DND-41 (cell line): ENCODE results near the gene VWF.

ENCODE experiments used
- ATAC-seq: fragments of 200-7000 bp; cut with Tn5 transposase; 3 replicates; pipeline ENCODE4 v1.9.1; 2021; ENCODE audit warnings: low read depth; ENCODE audit not compliant: insufficient read depth
- DNase-seq: peaks from one replicate; pipeline ENCODE4 v3.0.0-alpha.2; 2020
- H2AFZ ChIP-seq: 2 replicates; pipeline ENCODE4 v1.6.0; 2012; ENCODE audit warnings: low read depth, low read length
- H3K27ac ChIP-seq: 2 replicates; pipeline ENCODE4 v1.5.1; 2012; ENCODE audit warnings: low read length, inconsistent platforms
- H3K27me3 ChIP-seq: fragments of 200-600 bp; sonication (generic); 2 replicates; pipeline ENCODE4 v1.6.0; 2012; ENCODE audit warnings: low read length, mild to moderate bottlenecking, inconsistent platforms; ENCODE audit not compliant: insufficient read depth, poor library complexity
- H3K36me3 ChIP-seq: 2 replicates; pipeline ENCODE4 v1.5.1; 2012; ENCODE audit warnings: low read length, inconsistent platforms; ENCODE audit not compliant: insufficient read depth
- H3K4me1 ChIP-seq: 2 replicates; pipeline ENCODE4 v1.5.1; 2012; ENCODE audit warnings: mild to moderate bottlenecking, low read length; ENCODE audit not compliant: insufficient read depth
- H3K4me2 ChIP-seq: 2 replicates; pipeline ENCODE4 v1.6.0; 2012; ENCODE audit warnings: mild to moderate bottlenecking, moderate library complexity, low read length, inconsistent platforms; ENCODE audit not compliant: insufficient read depth
- H3K4me3 ChIP-seq, 2 experiments: fragments of 200-600 bp in 1 of 2; shearing (Covaris generic) in 1 of 2; 2 replicates each; pipeline ENCODE4 v1.5.1; 2012 to 2016; ENCODE audit warnings: inconsistent platforms in 2 of 2, low read length in 2 of 2, mild to moderate bottlenecking in 2 of 2, low read depth in 1 of 2, moderate library complexity in 1 of 2
- H3K79me2 ChIP-seq: 2 replicates; pipeline ENCODE4 v1.6.0; 2012; ENCODE audit warnings: low read length, inconsistent platforms; ENCODE audit not compliant: insufficient read depth
- H3K9ac ChIP-seq: 2 replicates; pipeline ENCODE4 v1.6.0; 2012; ENCODE audit warnings: low read depth, mild to moderate bottlenecking, inconsistent platforms, low read length, moderate library complexity
- H3K9me3 ChIP-seq: 2 replicates; pipeline ENCODE4 v1.5.1; 2012; ENCODE audit warnings: low read length, moderate library complexity, mild to moderate bottlenecking, inconsistent platforms; ENCODE audit not compliant: insufficient read depth, severe bottlenecking
- H4K20me1 ChIP-seq: 2 replicates; pipeline ENCODE4 v1.6.0; 2012; ENCODE audit warnings: low read length; ENCODE audit not compliant: insufficient read depth
- EZH2 ChIP-seq: IDR thresholded peaks from 3 replicates; pipeline ENCODE4 v1.6.1; 2012; ENCODE audit warnings: borderline replicate concordance, low read depth, mild to moderate bottlenecking, moderate library complexity, low read length, inconsistent platforms; ENCODE audit not compliant: severe bottlenecking
- TF ChIP-seq, protein P1 (sequence below): IDR thresholded peaks from 2 replicates; pipeline ENCODE4 v1.5.1; 2012; ENCODE audit warnings: borderline replicate concordance, low read length, moderate library complexity, mild to moderate bottlenecking; ENCODE audit not compliant: poor library complexity, severe bottlenecking; ENCODE audit errors: extremely low read depth

Gene VWF

DNA sequence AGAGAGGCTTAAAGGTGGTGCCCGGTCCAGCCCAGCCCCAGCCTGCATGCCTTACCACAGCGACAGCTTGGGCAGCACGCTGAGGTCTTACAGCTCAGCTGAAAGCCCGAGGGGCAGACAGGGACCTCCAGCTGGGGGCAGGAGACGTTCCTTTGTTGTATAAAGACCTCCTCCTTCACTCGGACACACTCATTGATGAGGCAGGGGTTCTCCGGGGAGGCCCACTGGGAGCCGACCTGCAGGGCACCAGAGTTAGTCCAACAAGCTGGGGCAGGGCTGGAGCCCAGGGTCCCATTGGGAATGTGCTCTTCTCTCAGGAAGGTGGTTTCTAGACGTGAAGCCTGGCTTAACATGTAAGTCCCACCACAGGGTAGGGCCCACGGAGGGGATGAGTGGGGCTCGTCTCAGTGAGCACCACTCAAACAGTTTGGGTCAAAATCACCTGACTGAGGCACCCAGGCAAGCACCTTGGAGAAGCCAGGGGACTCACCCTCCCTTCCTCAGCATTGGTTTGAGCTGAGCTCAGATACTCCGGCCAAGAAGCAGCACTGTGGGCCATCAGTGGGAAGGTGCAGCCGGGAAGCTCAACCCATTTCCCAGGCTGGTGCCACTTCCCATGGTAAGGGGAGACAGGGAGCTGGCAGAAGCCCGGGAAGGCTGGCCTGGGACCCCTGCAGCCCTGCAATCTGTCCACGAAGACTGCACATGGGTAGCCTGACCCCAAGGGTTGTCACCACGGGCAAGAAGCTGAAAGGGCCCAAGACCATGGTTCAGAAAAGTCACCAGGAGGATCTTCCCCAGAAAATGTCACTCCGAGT is 155.1 kb downstream of the VWF start:
- Histone ChIP-seq H3K27ac (no peak overlapping the region), H3K27me3 (peaks cover 42% of the 10 kb centered on the region)
- no peak for ATAC-seq

DNA sequence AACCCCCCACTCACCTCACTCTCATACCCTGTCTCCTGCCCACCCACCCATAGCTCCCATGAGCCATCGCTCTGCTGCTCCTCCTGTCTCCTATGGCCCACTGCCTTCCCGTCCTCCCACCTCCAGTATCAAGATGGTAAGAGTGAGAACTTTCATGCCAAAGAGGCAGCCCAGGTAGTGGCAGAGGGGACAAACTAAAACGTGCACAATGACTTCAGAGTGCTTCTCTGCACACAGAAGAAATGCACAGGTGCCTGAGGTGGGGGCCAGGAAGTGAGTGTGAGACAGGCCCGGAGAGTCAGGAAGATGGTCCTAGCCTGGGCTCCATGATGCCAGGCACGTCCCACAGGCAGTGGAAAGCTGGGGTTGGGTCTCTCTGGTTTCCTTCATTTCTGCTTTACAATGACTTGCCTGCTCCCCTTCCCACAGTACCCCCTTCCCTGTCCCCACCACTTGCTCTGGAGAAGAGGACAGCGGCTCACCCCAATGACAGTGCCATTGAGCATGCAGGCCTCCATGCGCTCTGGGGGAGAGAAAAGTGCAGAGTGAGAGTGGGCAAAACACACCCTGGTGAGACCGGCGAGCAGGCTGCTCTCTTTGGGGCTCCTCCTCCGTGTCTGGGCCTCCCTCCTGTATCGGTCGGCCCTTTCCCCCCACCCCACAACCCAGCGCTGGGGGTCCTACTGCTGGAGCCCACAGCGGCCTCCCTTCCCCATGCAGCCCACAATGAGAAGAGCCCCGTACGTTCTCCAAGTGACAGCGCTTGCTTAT is 156.6 kb downstream of the VWF start:
- Histone ChIP-seq H3K9me3 (no peaks in the 10 kb centered on the region), H3K36me3 (no peaks in the 10 kb centered on the region), H3K27me3 (peaks cover 34% of the 10 kb centered on the region), H3K79me2 (no peaks in the 10 kb centered on the region), H3K4me1 (no peaks in the 10 kb centered on the region), H3K9ac (no peak overlapping the region), H3K4me2 (no peak overlapping the region), H3K4me3 (no peak overlapping the region), H3K27ac (no peak overlapping the region), H4K20me1 (peaks cover 7% of the 10 kb centered on the region), H2AFZ (no peak overlapping the region)
- TF ChIP-seq, protein P1, sequence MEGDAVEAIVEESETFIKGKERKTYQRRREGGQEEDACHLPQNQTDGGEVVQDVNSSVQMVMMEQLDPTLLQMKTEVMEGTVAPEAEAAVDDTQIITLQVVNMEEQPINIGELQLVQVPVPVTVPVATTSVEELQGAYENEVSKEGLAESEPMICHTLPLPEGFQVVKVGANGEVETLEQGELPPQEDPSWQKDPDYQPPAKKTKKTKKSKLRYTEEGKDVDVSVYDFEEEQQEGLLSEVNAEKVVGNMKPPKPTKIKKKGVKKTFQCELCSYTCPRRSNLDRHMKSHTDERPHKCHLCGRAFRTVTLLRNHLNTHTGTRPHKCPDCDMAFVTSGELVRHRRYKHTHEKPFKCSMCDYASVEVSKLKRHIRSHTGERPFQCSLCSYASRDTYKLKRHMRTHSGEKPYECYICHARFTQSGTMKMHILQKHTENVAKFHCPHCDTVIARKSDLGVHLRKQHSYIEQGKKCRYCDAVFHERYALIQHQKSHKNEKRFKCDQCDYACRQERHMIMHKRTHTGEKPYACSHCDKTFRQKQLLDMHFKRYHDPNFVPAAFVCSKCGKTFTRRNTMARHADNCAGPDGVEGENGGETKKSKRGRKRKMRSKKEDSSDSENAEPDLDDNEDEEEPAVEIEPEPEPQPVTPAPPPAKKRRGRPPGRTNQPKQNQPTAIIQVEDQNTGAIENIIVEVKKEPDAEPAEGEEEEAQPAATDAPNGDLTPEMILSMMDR: no peak
- no peak for TF ChIP-seq EZH2
- DNase-seq: no peak
- ATAC-seq: no peak

More for the DNA sequence above, 155.1 kb downstream of the VWF start:
- TF ChIP-seq EZH2: no peak
- TF ChIP-seq, protein P1: no peak
- Histone ChIP-seq H3K4me2 (no peak overlapping the region), H3K9ac (no peak overlapping the region), H3K9me3 (no peaks in the 10 kb centered on the region), H3K4me3 (no peak overlapping the region), H3K79me2 (no peaks in the 10 kb centered on the region), H2AFZ (no peak overlapping the region), H4K20me1 (peaks cover 7% of the 10 kb centered on the region), H3K4me1 (no peaks in the 10 kb centered on the region), H3K36me3 (no peaks in the 10 kb centered on the region)
- DNase-seq: no peak

DNA sequence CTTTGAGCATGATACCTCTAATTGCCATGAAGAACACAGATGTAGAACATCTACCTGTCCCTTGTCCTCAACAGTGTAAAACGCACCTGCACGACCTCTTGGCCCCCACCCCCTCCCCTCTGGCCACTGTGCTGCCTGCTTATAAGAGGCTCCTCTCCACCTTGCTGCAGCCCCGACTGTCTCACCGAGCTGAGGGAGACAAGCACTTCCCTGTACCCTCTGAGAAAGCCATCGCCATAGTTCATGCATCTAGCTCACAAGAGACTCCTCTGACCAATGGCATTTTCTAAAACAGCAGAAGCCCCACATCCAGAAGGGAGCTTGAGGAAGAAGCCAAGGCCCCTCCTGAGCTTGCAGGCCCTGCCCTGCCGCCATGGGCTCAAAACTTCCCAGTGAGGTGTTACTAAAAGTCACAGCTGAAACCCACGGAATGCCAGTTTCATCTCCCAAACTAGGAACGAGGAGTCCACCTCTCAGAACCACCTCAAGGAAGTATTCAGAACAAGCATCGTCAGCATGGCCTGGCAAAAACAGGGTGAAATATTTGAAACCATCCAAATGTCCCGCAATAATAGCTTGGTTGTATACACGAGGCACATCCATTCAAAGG is 157.9 kb downstream of the VWF start:
- no peak for DNase-seq
- no peak overlapping the region for H3K9ac ChIP-seq
- no peak overlapping the region for H3K4me2 ChIP-seq
- H3K79me2 ChIP-seq: no peaks in the 10 kb centered on the region
- ATAC-seq: no peak
- H3K9me3 ChIP-seq: no peaks in the 10 kb centered on the region
- TF ChIP-seq EZH2: no peak
- H3K27me3 ChIP-seq: peaks cover 23% of the 10 kb centered on the region
- no peaks in the 10 kb centered on the region for H3K4me1 ChIP-seq
- H3K4me3 ChIP-seq: no peak overlapping the region
- peaks cover 7% of the 10 kb centered on the region for H4K20me1 ChIP-seq
- no peak overlapping the region for H3K27ac ChIP-seq
- no peak overlapping the region for H2AFZ ChIP-seq
- no peaks in the 10 kb centered on the region for H3K36me3 ChIP-seq

DNA sequence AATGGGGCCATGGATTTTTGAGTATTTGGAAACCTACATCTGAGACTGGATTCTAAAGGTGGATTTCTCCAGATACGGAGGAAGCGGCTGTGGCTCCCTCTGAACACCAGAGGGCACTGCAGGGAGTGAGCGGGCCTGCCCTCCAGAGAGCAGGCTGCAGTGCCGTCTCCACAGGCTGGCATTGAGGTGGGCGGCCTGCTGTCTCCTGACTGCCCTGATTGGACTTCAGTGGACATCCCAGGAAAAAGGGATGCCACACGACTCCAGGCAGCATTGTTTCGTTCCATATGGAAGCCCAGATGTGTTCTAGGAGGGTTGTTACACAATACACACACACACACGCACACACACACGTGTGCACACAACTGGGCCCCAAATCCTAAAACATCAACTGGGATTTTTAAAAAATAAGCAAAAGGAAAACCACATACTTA is 158.5 kb downstream of the VWF start:
- Histone ChIP-seq H3K27ac (no peak overlapping the region), H3K36me3 (no peaks in the 10 kb centered on the region), H3K4me2 (no peak overlapping the region), H3K9ac (no peak overlapping the region), H3K79me2 (no peaks in the 10 kb centered on the region), H4K20me1 (peaks cover 7% of the 10 kb centered on the region), H2AFZ (0 out of 2 replicates have a peak overlapping the region, but pooled peaks have one; percentile 45), H3K9me3 (no peaks in the 10 kb centered on the region), H3K4me1 (no peaks in the 10 kb centered on the region), H3K4me3 (no peak overlapping the region), H3K27me3 (peaks cover 21% of the 10 kb centered on the region)
- TF ChIP-seq, protein P1: peak; percentile 84
- TF ChIP-seq EZH2: no peak
- peak; percentile 62 for DNase-seq
- ATAC-seq: peak; percentile 99
